Peyer's patch (tissue), 4 donors: Measurements from ENCODE around the gene ZFHX3. TPM values are rescaled to one million over a fixed set of nuclear protein-coding genes. Genes with fewer than 3 reads are reported as not detected.
A peak's percentile ranks its signal among the peaks of the same experiment; 100 is the strongest.

Source experiments
- DNase-seq, 3 donors: peaks; one replicate each; pipeline ENCODE4 v3.0.0-alpha.2; 2017 to 2019
- H3K27ac ChIP-seq, 4 donors: fragments of 200-600 bp; sonication (generic); one replicate each; pipeline ENCODE4 v1.5.1; 2016 to 2019
- H3K27me3 ChIP-seq, 2 donors: fragments of 200-600 bp; sonication (generic); one replicate each; pipeline ENCODE4 v1.5.1; 2019
- H3K36me3 ChIP-seq, 3 donors: fragments of 200-600 bp; sonication (generic); one replicate each; pipeline ENCODE4 v1.5.1; 2016 to 2019
- H3K4me1 ChIP-seq, 4 donors: fragments of 200-600 bp; sonication (generic); one replicate each; pipeline ENCODE4 v1.5.1; 2016 to 2019
- H3K4me3 ChIP-seq, 4 donors: fragments of 200-600 bp; sonication (generic); 1 replicate in 3 of 4; 2 replicates in 1 of 4; pipeline ENCODE4 v1.5.1; 2016 to 2019; ENCODE audit warnings: mild to moderate bottlenecking in 1 of 4
- H3K9me3 ChIP-seq, 4 donors: fragments of 200-600 bp; sonication (generic); one replicate each; pipeline ENCODE4 v1.5.1; 2016 to 2019; ENCODE audit warnings: mild to moderate bottlenecking in 1 of 4
- POLR2A ChIP-seq, 2 donors: fragments of 450-650 bp; IDR thresholded peaks; one replicate each; pipeline ENCODE4 v1.5.1; 2017; ENCODE audit warnings: antibody characterized with exemption in 2 of 2, mild to moderate bottlenecking in 2 of 2, moderate library complexity in 2 of 2
- total RNA-seq, 4 donors: library from RNA; depleted of rRNA; stranded (reverse); fragments of >200 nt; gene quantifications; one replicate each; pipeline ENCODE4 v1.1.0, GENCODE V29; 2016
- TF ChIP-seq, protein P1 (sequence below), 6 experiments: fragments of 450-650 bp in 4 of 6; fragments of 200-600 bp in 2 of 6; sonication (generic) in 1 of 6; IDR thresholded peaks; one replicate each; pipeline ENCODE4 v1.5.1; 2017 to 2019; ENCODE audit warnings: antibody characterized with exemption in 6 of 6, mild to moderate bottlenecking in 3 of 6, moderate library complexity in 1 of 6

The ZFHX3 gene
- total RNA-seq, 4 donors from 2014 or later: 6.3 to 39.6 (median 14.6) TPM

DNA sequence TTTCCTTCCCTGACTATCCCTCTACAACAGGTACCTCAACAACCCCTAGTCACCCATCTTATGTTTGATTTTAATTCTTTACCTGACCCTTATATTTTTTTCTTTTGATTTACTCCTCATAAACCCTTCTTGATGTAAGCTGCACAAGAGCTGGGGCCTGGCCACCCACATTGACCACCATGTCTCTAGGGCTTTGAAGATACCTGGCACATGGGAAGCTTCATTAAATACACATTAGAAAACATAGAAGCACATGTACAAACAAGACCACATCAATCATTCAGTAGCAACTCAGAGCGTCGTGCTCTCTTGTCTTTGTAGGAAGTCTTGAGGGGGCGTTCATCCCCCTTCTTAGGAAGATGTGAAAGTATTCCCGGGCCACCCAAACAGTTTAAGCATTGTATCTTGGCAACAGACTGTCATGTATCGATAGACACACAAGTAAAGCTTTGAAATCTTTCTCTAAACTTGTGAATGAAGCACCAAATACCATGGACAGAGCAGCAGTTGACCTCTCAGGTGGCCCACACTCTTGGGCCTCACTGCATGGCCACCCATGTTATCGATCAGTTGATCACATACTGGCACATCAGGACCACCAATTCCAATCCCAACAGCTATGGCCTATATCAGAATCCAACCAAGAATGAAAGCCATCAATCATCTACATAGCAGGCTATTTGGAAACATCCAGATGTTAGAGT lies 183.6 kb downstream of the ZFHX3 start:
- TF ChIP-seq, protein P1, sequence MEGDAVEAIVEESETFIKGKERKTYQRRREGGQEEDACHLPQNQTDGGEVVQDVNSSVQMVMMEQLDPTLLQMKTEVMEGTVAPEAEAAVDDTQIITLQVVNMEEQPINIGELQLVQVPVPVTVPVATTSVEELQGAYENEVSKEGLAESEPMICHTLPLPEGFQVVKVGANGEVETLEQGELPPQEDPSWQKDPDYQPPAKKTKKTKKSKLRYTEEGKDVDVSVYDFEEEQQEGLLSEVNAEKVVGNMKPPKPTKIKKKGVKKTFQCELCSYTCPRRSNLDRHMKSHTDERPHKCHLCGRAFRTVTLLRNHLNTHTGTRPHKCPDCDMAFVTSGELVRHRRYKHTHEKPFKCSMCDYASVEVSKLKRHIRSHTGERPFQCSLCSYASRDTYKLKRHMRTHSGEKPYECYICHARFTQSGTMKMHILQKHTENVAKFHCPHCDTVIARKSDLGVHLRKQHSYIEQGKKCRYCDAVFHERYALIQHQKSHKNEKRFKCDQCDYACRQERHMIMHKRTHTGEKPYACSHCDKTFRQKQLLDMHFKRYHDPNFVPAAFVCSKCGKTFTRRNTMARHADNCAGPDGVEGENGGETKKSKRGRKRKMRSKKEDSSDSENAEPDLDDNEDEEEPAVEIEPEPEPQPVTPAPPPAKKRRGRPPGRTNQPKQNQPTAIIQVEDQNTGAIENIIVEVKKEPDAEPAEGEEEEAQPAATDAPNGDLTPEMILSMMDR (IDR thresholded peaks at IDR 0.05): no peak
- TF ChIP-seq POLR2A (IDR thresholded peaks at IDR 0.05): no peak
- H3K4me3 ChIP-seq: no peak overlapping the region
- no peaks in the 10 kb centered on the region for H3K27me3 ChIP-seq
- no peak overlapping the region for H3K27ac ChIP-seq
- H3K36me3 ChIP-seq: no peaks in the 10 kb centered on the region
- no peaks in the 10 kb centered on the region for H3K9me3 ChIP-seq
- H3K4me1 ChIP-seq: no peaks in the 10 kb centered on the region
- DNase-seq: no peak

DNA sequence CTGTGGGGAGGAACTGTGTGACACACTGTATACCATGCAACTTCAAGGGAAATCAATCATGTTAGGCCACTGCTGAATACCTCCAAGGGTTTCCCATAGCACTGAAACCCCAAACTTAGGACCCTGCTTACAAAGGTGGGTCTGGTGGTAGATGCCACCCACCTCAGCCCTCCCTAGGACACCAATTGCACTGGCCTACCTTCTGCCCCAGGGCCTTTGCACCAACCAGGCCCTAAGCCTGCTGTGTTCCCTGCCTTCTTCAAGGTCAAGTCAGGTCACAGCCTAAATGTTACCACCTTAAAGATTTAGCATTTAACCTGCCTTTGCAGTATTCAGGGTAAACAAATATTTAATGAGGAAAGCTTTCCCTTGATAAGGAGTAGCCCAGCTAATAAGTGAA lies 185.8 kb downstream of the ZFHX3 start:
- Histone ChIP-seq H3K9me3 (no peaks in the 10 kb centered on the region), H3K27ac (no peak overlapping the region), H3K36me3 (no peaks in the 10 kb centered on the region), H3K4me1 (no peaks in the 10 kb centered on the region), H3K4me3 (no peak overlapping the region), H3K27me3 (no peaks in the 10 kb centered on the region)
- DNase-seq: no peak
- TF ChIP-seq, protein P1 (IDR thresholded peaks at IDR 0.05): no peak
- TF ChIP-seq POLR2A (IDR thresholded peaks at IDR 0.05): no peak

DNA sequence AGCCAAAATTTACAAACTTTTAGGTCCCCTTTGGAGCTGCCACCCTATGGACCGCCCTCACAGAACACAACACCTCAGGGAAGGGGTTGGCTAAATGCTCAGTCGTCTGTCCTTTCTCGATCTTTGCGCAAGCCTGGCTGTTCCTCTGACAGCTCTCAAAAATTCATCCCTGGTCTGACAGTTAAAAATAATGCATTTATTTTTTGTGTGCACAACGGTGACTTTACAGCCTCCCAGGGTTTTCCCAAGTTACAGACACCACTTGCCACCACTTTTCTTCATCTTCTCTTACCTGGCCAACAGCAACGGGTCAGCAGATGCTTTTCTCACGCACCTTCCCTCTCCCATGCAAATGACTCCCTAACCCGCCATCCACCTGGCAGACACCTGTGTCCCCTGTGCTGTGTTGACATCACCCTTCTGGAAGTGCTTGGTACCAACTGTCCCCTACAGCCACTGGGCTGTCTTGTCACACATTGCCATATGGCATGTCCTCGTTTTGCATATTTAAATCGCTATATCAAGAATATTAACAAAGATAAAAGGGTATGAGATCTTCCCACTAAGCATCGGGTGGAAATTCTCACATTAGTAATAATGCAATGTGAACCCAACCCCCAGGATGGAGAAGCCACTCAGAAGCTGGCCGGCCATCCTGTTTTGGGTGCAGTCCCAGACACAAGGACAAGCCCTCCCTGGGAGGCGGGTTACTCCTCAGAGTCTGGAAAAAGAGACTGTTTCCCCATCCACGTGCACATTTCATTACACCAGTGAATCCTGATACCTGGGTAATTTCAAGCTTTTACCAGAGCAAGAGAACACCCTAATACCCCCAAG lies 187.0 kb downstream of the ZFHX3 start:
- H3K27ac ChIP-seq: no peak overlapping the region
- H3K9me3 ChIP-seq: no peaks in the 10 kb centered on the region
- TF ChIP-seq, protein P1 (IDR thresholded peaks at IDR 0.05): no peak
- TF ChIP-seq POLR2A (IDR thresholded peaks at IDR 0.05): no peak
- H3K27me3 ChIP-seq: no peaks in the 10 kb centered on the region
- H3K4me1 ChIP-seq: no peaks in the 10 kb centered on the region
- no peak for DNase-seq
- no peaks in the 10 kb centered on the region for H3K36me3 ChIP-seq
- no peak overlapping the region for H3K4me3 ChIP-seq

DNA sequence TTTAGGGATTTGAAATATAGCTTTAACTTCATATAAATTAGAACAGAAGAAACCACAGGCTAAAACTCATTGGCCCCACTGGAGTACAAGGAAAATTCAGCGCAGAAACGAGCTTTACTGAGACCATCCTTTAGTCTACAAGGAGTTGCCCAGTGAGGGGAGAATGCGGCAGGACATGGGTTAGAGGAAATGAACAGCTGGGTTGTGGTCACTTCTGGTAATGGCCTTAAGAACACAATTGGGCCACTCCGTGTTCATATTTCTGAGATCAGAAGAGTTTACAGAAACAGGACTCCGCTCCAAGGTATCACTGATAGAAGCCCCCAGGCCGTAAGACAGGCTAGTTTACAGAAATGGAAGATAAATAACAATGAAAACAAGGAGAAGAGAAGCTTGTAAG lies 188.3 kb downstream of the ZFHX3 start:
- Histone ChIP-seq H3K27me3 (no peaks in the 10 kb centered on the region), H3K27ac (peak overlapping the region in 1 of 4 donors; percentile 7), H3K4me3 (no peak overlapping the region), H3K9me3 (no peaks in the 10 kb centered on the region), H3K36me3 (no peaks in the 10 kb centered on the region), H3K4me1 (no peaks in the 10 kb centered on the region)
- TF ChIP-seq POLR2A (IDR thresholded peaks at IDR 0.05): no peak
- TF ChIP-seq, protein P1 (IDR thresholded peaks at IDR 0.05): no peak
- DNase-seq: no peak

DNA sequence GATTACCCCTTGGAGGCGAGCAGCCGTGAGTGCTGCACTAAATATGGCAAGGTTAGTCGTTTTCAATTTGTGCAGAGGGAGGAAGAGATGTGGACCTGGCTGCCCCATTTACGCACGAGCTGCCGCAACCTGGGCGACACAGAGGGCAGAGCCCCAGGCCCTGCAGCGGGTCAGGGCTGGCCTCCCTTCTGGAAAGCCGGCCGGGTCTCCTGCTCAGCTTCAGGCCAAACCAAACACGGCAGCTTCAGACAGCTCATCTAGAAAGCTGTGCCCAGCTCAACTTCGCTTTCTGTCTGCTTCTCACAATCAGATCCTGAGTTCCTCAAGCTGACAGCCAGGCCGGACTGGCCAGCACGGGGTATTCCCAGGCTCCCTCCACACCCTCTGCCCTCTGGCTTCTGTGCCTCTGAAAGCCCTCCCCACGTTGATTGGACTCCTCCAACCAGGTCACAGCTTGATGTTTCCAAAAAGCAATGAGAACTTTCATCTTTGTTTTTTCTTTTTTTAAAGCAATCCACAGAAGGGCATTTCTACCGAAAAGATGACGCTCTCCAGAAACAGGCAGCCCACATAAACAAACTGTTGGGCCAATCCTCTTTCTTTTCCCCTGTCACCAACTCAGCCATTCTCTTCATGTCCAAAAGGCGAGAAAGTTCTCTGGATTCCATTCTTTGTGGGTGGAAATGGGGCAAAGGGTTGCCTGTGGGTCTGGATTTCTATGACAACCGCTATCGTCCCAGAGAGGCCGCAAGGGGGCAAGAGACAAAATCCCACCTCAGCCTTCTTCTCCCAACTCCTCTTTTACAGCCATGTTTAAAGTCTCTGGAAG lies 189.0 kb downstream of the ZFHX3 start:
- no peak overlapping the region for H3K4me3 ChIP-seq
- peak overlapping the region in 1 of 4 donors; percentile 7 for H3K27ac ChIP-seq
- H3K27me3 ChIP-seq: no peaks in the 10 kb centered on the region

More for the DNA sequence above, 189.0 kb downstream of the ZFHX3 start:
- TF ChIP-seq, protein P1 (IDR thresholded peaks at IDR 0.05): no peak
- TF ChIP-seq POLR2A (IDR thresholded peaks at IDR 0.05): no peak
- DNase-seq: no peak
- Histone ChIP-seq H3K4me1 (no peaks in the 10 kb centered on the region), H3K9me3 (no peaks in the 10 kb centered on the region), H3K36me3 (no peaks in the 10 kb centered on the region)
